Measurements from ENCODE around the gene ATXN1. TPM values are rescaled to one million over a fixed set of nuclear protein-coding genes. Genes with fewer than 3 reads are reported as not detected.

ATXN1 gene
- polyA plus RNA-seq, 1 donor from 2014 or later = 28.2 TPM

DNA sequence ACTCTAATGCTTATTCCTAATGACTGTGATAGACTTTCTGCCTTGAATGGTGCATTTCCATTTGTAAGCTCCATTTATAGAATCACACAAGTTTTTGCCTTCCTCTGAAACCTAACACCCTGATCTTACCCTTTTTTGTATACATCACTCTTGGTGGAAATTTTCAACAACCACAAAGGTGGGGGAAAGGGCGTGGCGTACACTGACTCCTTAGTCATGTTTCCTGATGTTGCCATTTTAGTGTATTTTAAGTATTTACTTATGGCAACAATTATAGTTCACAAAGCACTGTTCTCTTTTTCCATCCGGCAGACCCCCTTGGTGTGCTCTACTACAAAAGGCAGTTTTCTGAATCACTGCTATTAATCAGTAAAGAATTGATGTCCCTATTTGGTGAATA, 92.0 kb downstream of the ATXN1 start:
- Histone ChIP-seq H2AFZ (ENCODE audit: low read depth, low read length) (no peak overlapping the region), H3K27ac (ENCODE audit: low read length) (no peak overlapping the region), H4K20me1 (ENCODE audit: insufficient read depth) (no peaks in the 10 kb centered on the region), H3K79me2 (replicated peaks; ENCODE audit: insufficient read depth, low read length) (no peaks in the 10 kb centered on the region), H3K27me3 (ENCODE audit: insufficient read depth, low read depth, low read length) (no peaks in the 10 kb centered on the region), H3K4me2 (ENCODE audit: low read length) (no peak overlapping the region), H3K36me3 (ENCODE audit: insufficient read depth, low read length) (no peaks in the 10 kb centered on the region), H3K9me2 (ENCODE audit: insufficient read depth, low read length) (no peaks in the 10 kb centered on the region), H3K4me3 (ENCODE audit: low read length) (no peak overlapping the region), H3F3A (ENCODE audit: insufficient read depth, low read length, poor library complexity, severe bottlenecking) (no peaks in the 10 kb centered on the region), H3K9me3 (ENCODE audit: low read length) (no peaks in the 10 kb centered on the region), H3K9ac (ENCODE audit: low read length) (no peak overlapping the region)
- TF ChIP-seq REST (IDR thresholded peaks at IDR 0.05; ENCODE audit: borderline replicate concordance) = no peak

GRCh38 chr6:16667509-16667908, 93.8 kb downstream of the ATXN1 start:
- no peaks in the 10 kb centered on the region for H3K9me3 ChIP-seq (ENCODE audit: low read length)
- H3K4me2 ChIP-seq (ENCODE audit: low read length) = no peak overlapping the region
- H3F3A ChIP-seq (ENCODE audit: insufficient read depth, low read length, poor library complexity, severe bottlenecking) = no peaks in the 10 kb centered on the region
- H4K20me1 ChIP-seq (ENCODE audit: insufficient read depth) = no peaks in the 10 kb centered on the region
- no peak overlapping the region for H3K9ac ChIP-seq (ENCODE audit: low read length)
- H2AFZ ChIP-seq (ENCODE audit: low read depth, low read length) = no peak overlapping the region
- TF ChIP-seq, protein P1, sequence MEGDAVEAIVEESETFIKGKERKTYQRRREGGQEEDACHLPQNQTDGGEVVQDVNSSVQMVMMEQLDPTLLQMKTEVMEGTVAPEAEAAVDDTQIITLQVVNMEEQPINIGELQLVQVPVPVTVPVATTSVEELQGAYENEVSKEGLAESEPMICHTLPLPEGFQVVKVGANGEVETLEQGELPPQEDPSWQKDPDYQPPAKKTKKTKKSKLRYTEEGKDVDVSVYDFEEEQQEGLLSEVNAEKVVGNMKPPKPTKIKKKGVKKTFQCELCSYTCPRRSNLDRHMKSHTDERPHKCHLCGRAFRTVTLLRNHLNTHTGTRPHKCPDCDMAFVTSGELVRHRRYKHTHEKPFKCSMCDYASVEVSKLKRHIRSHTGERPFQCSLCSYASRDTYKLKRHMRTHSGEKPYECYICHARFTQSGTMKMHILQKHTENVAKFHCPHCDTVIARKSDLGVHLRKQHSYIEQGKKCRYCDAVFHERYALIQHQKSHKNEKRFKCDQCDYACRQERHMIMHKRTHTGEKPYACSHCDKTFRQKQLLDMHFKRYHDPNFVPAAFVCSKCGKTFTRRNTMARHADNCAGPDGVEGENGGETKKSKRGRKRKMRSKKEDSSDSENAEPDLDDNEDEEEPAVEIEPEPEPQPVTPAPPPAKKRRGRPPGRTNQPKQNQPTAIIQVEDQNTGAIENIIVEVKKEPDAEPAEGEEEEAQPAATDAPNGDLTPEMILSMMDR (IDR thresholded peaks at IDR 0.05; ENCODE audit: poor library complexity, severe bottlenecking) = no peak
- TF ChIP-seq SMC3 (conservative IDR thresholded peaks at IDR 0.05; ENCODE audit: poor library complexity) (no peak), TAF1 (IDR thresholded peaks at IDR 0.05; ENCODE audit: low read depth) (no peak), REST (IDR thresholded peaks at IDR 0.05; ENCODE audit: borderline replicate concordance) (no peak), RAD21 (conservative IDR thresholded peaks at IDR 0.05) (no peak), EZH2 (IDR thresholded peaks at IDR 0.05; ENCODE audit: borderline replicate concordance, insufficient read depth, low read length, poor library complexity, severe bottlenecking) (no peak), POLR2AphosphoS5 (IDR thresholded peaks at IDR 0.05) (no peak), EP300 (conservative IDR thresholded peaks at IDR 0.05; ENCODE audit: poor library complexity, severe bottlenecking) (no peak), MXI1 (conservative IDR thresholded peaks at IDR 0.05; ENCODE audit: poor library complexity, severe bottlenecking) (no peak)
- no peaks in the 10 kb centered on the region for H3K79me2 ChIP-seq (replicated peaks; ENCODE audit: insufficient read depth, low read length)
- H3K4me3 ChIP-seq (ENCODE audit: low read length) = no peak overlapping the region
- no peak overlapping the region for H3K27ac ChIP-seq (ENCODE audit: low read length)
- H3K36me3 ChIP-seq (ENCODE audit: insufficient read depth, low read length) = no peaks in the 10 kb centered on the region
- no peaks in the 10 kb centered on the region for H3K9me2 ChIP-seq (ENCODE audit: insufficient read depth, low read length)
- H3K27me3 ChIP-seq (ENCODE audit: insufficient read depth, low read depth, low read length) = no peaks in the 10 kb centered on the region

Measured in neural cell (in vitro differentiated cells).